T-helper 9 cell (primary cell): ENCODE measurements around the gene PDAP1.
"Not testable (repeated sequence)": the region's sequence is repeated elsewhere in the genome, so short reads cannot be mapped to it uniquely, and the experiment has no call there.

Experiments used
- DNase-seq: peaks from one replicate; pipeline ENCODE4 v3.0.0-alpha.2; 2020

The PDAP1 gene

GRCh38 chr7:99395616-99396327 is 12.6 kb downstream of the PDAP1 start:
- DNase-seq = no peak

- no peak for DNase-seq
Measured at GRCh38 chr7:99394188-99394502, 14.3 kb downstream of the PDAP1 start.

- no peak for DNase-seq
Measured at GRCh38 chr7:99393355-99394187, 14.8 kb downstream of the PDAP1 start.

- DNase-seq = peak; percentile 74
Measured at GRCh38 chr7:99392659-99393354, 15.6 kb downstream of the PDAP1 start.

- DNase-seq = no peak
Measured at GRCh38 chr7:99392046-99392445, 16.4 kb downstream of the PDAP1 start.

DNA sequence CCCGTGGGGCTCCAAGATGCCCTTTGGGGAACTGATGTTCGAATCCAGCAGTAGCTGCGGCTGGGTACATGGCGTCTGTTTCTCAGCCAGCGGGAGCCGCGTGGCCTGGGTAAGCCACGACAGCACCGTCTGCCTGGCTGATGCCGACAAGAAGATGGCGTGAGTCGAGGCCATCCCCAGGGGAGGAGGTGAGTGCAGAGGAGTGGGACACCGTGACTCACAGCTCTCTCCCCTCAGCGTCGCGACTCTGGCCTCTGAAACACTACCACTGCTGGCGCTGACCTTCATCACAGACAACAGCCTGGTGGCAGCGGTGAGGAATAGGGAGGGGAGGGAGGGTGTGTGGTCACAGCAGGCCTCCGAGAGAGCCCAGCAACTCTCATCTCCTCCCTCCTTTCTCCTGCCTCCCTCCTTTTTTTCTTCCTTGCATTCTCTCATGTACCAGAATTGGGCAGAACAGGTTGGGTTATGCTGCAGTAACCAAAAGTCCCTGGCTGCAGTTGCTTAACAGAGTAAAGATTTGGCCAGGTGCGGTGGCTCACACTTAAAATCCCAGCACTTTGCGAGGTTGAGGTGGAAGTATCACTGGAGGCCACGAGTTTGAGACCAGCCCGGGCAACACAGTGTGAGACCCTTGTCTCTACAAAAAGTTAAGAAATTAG is 17.3 kb downstream of the PDAP1 start:
- DNase-seq = no peak

DNA sequence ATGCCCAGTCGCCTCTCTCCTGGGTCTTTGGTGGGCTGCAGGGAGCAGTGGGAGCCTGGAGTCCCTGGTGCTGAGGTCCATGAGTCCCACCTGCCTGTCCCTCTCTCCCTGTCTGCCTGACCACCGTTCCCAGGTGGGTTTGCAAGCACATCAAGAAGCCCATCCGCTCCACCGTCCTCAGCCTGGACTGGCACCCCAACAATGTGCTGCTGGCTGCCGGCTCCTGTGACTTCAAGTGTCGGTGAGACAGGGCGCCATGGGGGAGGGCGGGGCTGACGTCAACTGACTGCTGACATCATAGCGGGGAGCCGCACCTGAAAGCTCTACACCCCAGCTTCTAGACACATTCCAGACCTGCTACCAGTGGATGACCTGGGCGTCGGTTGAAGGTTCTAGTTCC is 18.6 kb downstream of the PDAP1 start:
- no peak for DNase-seq

DNA sequence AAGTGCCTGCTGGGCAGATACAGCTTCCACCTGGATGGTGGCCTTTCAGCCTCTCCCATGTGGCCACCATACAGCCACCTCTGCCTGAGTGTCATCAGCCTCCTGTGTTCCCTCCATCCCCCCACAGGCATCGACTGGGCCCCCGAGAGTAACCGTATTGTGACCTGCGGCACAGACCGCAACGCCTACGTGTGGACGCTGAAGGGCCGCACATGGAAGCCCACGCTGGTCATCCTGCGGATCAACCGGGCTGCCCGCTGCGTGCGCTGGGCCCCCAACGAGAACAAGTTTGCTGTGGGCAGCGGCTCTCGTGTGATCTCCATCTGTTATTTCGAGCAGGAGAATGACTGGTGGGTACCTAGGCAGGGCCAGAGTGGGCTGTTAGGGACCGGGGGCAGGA is 20.5 kb downstream of the PDAP1 start:
- DNase-seq = no peak

DNA sequence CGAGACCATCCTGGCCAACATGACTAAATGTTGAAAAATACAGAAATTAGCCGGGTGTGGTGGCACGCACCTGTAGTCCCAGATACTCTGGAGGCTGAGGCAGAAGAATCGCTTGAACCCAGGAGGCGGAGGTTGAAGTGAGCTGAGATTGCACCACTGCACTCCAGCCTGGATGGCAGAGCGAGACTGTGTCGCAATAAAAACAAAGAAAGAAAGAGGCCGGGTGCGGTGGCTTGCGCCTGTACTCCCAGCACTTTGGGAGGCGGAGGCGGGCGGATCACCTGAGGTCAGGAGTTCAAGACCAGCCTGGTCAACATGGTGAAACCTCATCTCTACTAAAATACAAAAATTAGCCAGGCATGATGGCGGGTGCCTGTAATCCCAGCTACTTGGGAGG is 21.2 kb downstream of the PDAP1 start:
- DNase-seq = not testable (repeated sequence)

- DNase-seq = no peak
Measured at GRCh38 chr7:99386584-99387238, 21.7 kb downstream of the PDAP1 start.

- DNase-seq = no peak
Measured at GRCh38 chr7:99385564-99385963, 22.8 kb downstream of the PDAP1 start.

DNA sequence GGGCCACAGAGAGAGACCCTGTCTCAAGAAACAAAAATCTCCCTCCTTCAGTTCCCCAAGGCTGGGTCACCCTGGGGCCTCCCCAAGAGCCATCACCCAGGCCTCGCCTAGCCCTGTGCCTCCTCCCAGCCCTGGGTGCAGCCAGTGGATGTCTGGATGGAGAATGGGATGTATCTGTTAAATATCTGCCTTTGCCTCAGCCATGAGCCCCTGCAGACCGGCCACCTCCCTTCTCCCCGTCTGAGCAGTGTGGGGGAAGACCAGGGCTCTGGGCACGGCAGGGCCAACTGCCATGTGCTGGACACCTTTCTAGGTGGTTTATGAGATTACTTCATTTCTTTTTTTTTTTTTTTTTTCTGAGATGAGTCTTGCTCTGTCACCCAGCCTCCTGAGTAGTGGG is 23.9 kb downstream of the PDAP1 start:
- DNase-seq = no peak

- DNase-seq = no peak
Measured at GRCh38 chr7:99383791-99384370, 24.5 kb downstream of the PDAP1 start.

DNA sequence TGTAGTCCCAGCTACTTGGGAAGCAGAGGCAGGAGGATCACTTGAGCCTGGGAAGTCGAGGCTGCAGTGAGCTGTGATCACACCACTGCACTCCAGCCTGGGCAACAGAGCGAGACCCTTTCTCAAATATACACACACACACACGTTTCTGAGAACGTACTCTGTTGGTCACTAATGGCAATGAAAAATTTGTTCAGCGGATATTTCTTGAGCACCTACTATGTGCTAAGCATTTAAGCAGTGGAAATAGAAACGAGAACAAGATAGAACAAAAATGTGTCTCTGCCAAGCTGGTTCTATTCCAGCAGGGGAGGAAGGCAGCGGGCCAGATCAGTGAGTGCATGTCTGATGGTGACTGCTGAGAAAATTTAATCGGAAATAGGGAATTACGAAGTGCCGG is 25.2 kb downstream of the PDAP1 start:
- DNase-seq = no peak

DNA sequence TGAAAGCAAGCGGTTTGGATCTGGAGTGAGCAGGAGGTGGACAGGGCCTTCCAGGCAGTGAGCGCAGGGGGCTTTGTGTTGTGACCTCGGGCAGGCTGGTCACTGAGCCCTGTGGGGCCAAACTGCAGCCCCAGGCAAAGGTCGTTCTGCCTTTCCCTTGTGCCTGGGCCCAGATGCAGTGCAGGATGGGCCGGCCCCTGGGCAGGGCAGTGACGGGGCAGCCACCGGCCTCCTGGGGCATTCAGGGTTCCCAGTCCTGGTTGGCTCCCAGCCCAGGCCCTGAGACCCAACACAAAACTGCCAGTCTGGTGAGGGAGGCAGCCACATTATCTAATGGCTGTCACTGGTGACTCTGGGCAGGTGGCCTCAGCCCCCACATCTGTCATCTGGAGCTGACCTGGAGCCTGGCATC is 26.7 kb downstream of the PDAP1 start:
- no peak for DNase-seq

GRCh38 chr7:99380823-99381663 is 27.4 kb downstream of the PDAP1 start:
- DNase-seq = peak; percentile 84

DNA sequence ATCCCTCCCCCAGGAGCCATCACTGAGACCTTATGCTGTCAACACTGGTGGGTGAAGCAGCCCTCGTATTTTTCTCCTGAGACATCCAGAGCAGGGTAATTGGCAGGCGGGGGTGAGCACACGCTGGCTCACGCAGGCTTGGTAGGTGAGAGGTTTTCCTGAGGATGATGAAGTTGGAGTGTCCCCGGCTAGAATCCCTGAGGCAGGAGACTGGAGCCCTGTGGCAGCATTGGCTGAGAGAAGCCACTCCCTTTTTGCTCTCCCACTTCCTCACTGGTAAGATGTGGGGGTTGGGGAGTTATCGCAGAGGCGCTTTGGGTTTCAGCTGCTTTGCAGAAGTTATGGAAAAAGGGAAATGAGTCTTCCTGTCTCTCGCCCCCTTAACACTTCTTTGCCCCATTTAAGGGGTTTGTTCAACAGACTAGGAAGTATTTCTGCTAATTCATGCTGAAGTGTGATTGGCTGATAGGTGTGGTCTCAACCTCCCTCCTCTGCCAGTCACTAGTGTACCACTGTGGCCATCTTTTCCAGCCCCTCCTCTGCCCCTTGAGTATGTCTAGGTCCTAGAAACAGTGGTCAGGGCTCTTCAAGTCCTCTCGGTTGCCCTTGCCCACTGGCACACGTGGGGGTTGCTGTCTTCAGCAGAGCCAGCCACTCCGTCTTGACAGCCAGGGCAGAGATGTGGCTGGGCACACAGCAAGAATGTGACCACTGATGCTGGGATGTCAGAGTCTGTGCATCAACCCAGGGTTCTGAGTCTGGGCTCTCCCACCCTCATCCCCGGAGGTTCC is 28.2 kb downstream of the PDAP1 start:
- no peak for DNase-seq

GRCh38 chr7:99379693-99380031 is 28.7 kb downstream of the PDAP1 start:
- DNase-seq = not testable (repeated sequence)

- peak; percentile 55 for DNase-seq
Measured at GRCh38 chr7:99379043-99379577, 29.3 kb downstream of the PDAP1 start.

DNA sequence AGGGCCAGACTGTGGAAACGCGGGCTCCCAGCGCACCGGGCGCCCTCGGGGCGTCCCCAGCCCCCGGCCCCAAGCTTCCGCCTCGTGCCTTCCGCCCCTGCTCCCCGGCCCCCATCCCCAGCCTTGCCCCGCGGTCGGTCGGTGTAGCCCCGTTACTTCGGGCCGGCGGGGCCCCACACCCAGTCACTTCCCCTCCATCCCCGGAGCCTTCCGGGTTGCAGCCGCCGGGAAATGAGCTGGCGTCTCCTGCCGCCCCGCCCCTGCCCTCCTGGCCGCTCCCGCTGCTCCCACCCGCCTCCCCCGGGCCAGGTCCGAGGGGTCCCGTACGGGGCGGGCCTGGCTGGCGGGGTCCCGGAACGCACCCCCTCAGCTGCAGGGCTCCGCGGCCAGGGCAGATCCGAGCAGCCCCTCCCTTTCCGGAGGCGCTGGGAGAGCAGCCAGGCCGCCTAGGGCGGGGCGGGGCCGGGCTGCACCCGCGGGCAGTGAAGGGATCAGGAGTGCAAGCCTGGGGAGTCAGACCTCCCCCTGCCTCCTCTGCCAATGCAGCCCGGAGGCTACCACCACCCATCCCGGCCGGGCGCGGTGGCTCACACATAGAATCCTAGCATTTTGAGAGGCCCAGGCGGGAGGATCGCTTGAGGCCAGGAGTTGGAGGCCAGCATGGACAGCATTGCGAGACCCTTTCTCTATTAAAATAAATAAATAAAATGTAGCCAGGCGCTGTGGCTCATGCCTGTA is 33.2 kb downstream of the PDAP1 start:
- DNase-seq = peak; percentile 55
